Suprapubic skin (tissue), 2 donors: ENCODE results near the gene SLC5A11.

Experiments
- EP300 ChIP-seq: sonication (generic); formaldehyde crosslinking; IDR thresholded peaks from one replicate; pipeline ENCODE4 v1.6.1; 2017; ENCODE audit warnings: antibody characterized with exemption
- POLR2A ChIP-seq, 2 donors: fragments of 450-650 bp; IDR thresholded peaks; one replicate each; pipeline ENCODE4 v1.6.1; 2017; ENCODE audit warnings: antibody characterized with exemption in 2 of 2, mild to moderate bottlenecking in 2 of 2, moderate library complexity in 2 of 2

DNA sequence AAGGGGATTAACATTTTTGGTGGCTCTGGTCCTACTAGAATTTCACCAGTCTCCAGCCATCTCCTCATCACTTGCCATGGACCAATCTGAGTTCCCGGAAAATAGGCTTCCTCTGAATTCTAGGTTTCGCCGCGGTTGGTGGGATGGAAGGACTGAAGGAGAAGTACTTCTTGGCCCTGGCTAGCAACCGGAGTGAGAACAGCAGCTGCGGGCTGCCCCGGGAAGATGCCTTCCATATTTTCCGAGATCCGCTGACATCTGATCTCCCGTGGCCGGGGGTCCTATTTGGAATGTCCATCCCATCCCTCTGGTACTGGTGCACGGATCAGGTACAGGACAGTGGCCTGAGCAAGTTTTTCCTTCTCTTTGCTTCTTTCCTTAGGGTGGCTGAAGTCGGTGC, 45.0 kb downstream of the SLC5A11 start:
- TF ChIP-seq EP300 = no peak
- TF ChIP-seq POLR2A (IDR thresholded peaks at IDR 0.05) = no peak
